ENCODE results near the gene ZBTB46. TPM values are rescaled to one million over a fixed set of nuclear protein-coding genes. Genes with fewer than 3 reads are reported as not detected.

The ZBTB46 gene
- total and polyA plus RNA-seq, 5 donors from 2014 or later: 0.03 to 0.49 (median 0.09) TPM; not detected in 2

- Histone ChIP-seq H3K27ac (ENCODE audit: insufficient read depth, low read length, poor library complexity, severe bottlenecking) (no peak overlapping the region), H3K9me3 (ENCODE audit: control insufficient read depth in 2 of 2, low read length in 2 of 2) (no peaks in the 10 kb centered on the region), H3K27me3 (ENCODE audit: control insufficient read depth, insufficient read depth, low read length) (no peaks in the 10 kb centered on the region), H3K4me3 (ENCODE audit: low read depth, low read length) (no peak overlapping the region), H3K4me1 (ENCODE audit: control insufficient read depth, insufficient read depth, low read length, poor library complexity, severe bottlenecking) (no peaks in the 10 kb centered on the region), H3K36me3 (ENCODE audit: control insufficient read depth, insufficient read depth, low read length) (no peaks in the 10 kb centered on the region)
- H3K9me3 Mint-ChIP-seq: no peaks in the 10 kb centered on the region
- H3K27me3 Mint-ChIP-seq: peaks cover 21% of the 10 kb centered on the region
- H3K4me1 Mint-ChIP-seq: peaks cover 0 to 5% (median 0%) of the 10 kb centered on the region in 4 donors
- no peak for DNase-seq
- ATAC-seq (ENCODE audit: low read depth in 2 of 2): no peak
- H3K4me3 Mint-ChIP-seq: no peak overlapping the region
- H3K36me3 Mint-ChIP-seq: no peaks in the 10 kb centered on the region
- no peak overlapping the region for H3K27ac Mint-ChIP-seq
These were observed 36.5 kb downstream of the ZBTB46 start for GRCh38 chr20:63794614-63795013.

GRCh38 chr20:63792866-63793265 lies 38.2 kb downstream of the ZBTB46 start:
- Mint-ChIP-seq H3K4me3 (no peak overlapping the region), H3K4me1 (peaks cover 0 to 5% (median 0%) of the 10 kb centered on the region in 4 donors), H3K27ac (no peak overlapping the region), H3K27me3 (peaks cover 25% of the 10 kb centered on the region), H3K36me3 (no peaks in the 10 kb centered on the region), H3K9me3 (no peaks in the 10 kb centered on the region)
- DNase-seq: no peak
- no peaks in the 10 kb centered on the region for H3K36me3 ChIP-seq (ENCODE audit: control insufficient read depth, insufficient read depth, low read length)
- no peaks in the 10 kb centered on the region for H3K4me1 ChIP-seq (ENCODE audit: control insufficient read depth, insufficient read depth, low read length, poor library complexity, severe bottlenecking)
- H3K9me3 ChIP-seq (ENCODE audit: control insufficient read depth in 2 of 2, low read length in 2 of 2): no peaks in the 10 kb centered on the region
- H3K27me3 ChIP-seq (ENCODE audit: control insufficient read depth, insufficient read depth, low read length): no peaks in the 10 kb centered on the region
- no peak overlapping the region for H3K4me3 ChIP-seq (ENCODE audit: low read depth, low read length)
- no peak overlapping the region for H3K27ac ChIP-seq (ENCODE audit: insufficient read depth, low read length, poor library complexity, severe bottlenecking)
- ATAC-seq (ENCODE audit: low read depth in 2 of 2): no peak

GRCh38 chr20:63791497-63792156 lies 39.4 kb downstream of the ZBTB46 start:
- ATAC-seq (ENCODE audit: low read depth in 2 of 2) (no peak), DNase-seq (no peak)
- H3K36me3 Mint-ChIP-seq: no peaks in the 10 kb centered on the region
- H3K27ac Mint-ChIP-seq: no peak overlapping the region
- H3K27me3 ChIP-seq (ENCODE audit: control insufficient read depth, insufficient read depth, low read length): no peaks in the 10 kb centered on the region
- peaks cover 0 to 1% (median 0%) of the 10 kb centered on the region in 7 donors for H3K9me3 Mint-ChIP-seq
- no peaks in the 10 kb centered on the region for H3K9me3 ChIP-seq (ENCODE audit: control insufficient read depth in 2 of 2, low read length in 2 of 2)
- H3K4me1 ChIP-seq (ENCODE audit: control insufficient read depth, insufficient read depth, low read length, poor library complexity, severe bottlenecking): no peaks in the 10 kb centered on the region
- no peak overlapping the region for H3K4me3 Mint-ChIP-seq
- H3K27me3 Mint-ChIP-seq: peaks cover 29% of the 10 kb centered on the region
- no peak overlapping the region for H3K27ac ChIP-seq (ENCODE audit: insufficient read depth, low read length, poor library complexity, severe bottlenecking)
- H3K36me3 ChIP-seq (ENCODE audit: control insufficient read depth, insufficient read depth, low read length): no peaks in the 10 kb centered on the region
- H3K4me3 ChIP-seq (ENCODE audit: low read depth, low read length): no peak overlapping the region
- H3K4me1 Mint-ChIP-seq: peaks cover 0 to 2% (median 0%) of the 10 kb centered on the region in 4 donors

GRCh38 chr20:63790572-63791168 lies 40.4 kb downstream of the ZBTB46 start:
- Histone ChIP-seq H3K4me1 (ENCODE audit: control insufficient read depth, insufficient read depth, low read length, poor library complexity, severe bottlenecking) (peaks cover 5% of the 10 kb centered on the region), H3K27me3 (ENCODE audit: control insufficient read depth, insufficient read depth, low read length) (no peaks in the 10 kb centered on the region), H3K36me3 (ENCODE audit: control insufficient read depth, insufficient read depth, low read length) (no peaks in the 10 kb centered on the region), H3K27ac (ENCODE audit: insufficient read depth, low read length, poor library complexity, severe bottlenecking) (no peak overlapping the region), H3K9me3 (ENCODE audit: control insufficient read depth in 2 of 2, low read length in 2 of 2) (no peaks in the 10 kb centered on the region), H3K4me3 (ENCODE audit: low read depth, low read length) (no peak overlapping the region)
- no peak for DNase-seq
- Mint-ChIP-seq H3K36me3 (no peaks in the 10 kb centered on the region), H3K27ac (no peak overlapping the region), H3K4me1 (peaks cover 0 to 5% (median under 1%) of the 10 kb centered on the region in 4 donors), H3K27me3 (peaks cover 30% of the 10 kb centered on the region), H3K9me3 (peaks cover 0 to 1% (median 0%) of the 10 kb centered on the region in 7 donors), H3K4me3 (no peak overlapping the region)
- no peak for ATAC-seq (ENCODE audit: low read depth in 2 of 2)

- Histone ChIP-seq H3K4me1 (ENCODE audit: control insufficient read depth, insufficient read depth, low read length, poor library complexity, severe bottlenecking) (peaks cover 5% of the 10 kb centered on the region), H3K27me3 (ENCODE audit: control insufficient read depth, insufficient read depth, low read length) (no peaks in the 10 kb centered on the region), H3K4me3 (ENCODE audit: low read depth, low read length) (no peak overlapping the region), H3K9me3 (ENCODE audit: control insufficient read depth in 2 of 2, low read length in 2 of 2) (no peaks in the 10 kb centered on the region), H3K27ac (ENCODE audit: insufficient read depth, low read length, poor library complexity, severe bottlenecking) (no peak overlapping the region), H3K36me3 (ENCODE audit: control insufficient read depth, insufficient read depth, low read length) (no peaks in the 10 kb centered on the region)
- DNase-seq (no peak), ATAC-seq (ENCODE audit: low read depth in 2 of 2) (no peak)
- peaks cover 0 to 5% (median under 1%) of the 10 kb centered on the region in 4 donors for H3K4me1 Mint-ChIP-seq
- H3K36me3 Mint-ChIP-seq: no peaks in the 10 kb centered on the region
- peaks cover 29% of the 10 kb centered on the region for H3K27me3 Mint-ChIP-seq
- H3K4me3 Mint-ChIP-seq: no peak overlapping the region
- no peak overlapping the region for H3K27ac Mint-ChIP-seq
- H3K9me3 Mint-ChIP-seq: peaks cover 0 to 1% (median 0%) of the 10 kb centered on the region in 7 donors
These were observed 41.1 kb downstream of the ZBTB46 start for GRCh38 chr20:63789836-63790571.

GRCh38 chr20:63787749-63788148 lies 43.3 kb downstream of the ZBTB46 start:
- Mint-ChIP-seq H3K27ac (no peak overlapping the region), H3K4me1 (peaks cover 0 to 5% (median under 1%) of the 10 kb centered on the region in 4 donors), H3K4me3 (no peak overlapping the region), H3K36me3 (no peaks in the 10 kb centered on the region), H3K9me3 (peaks cover 0 to 1% (median 0%) of the 10 kb centered on the region in 7 donors), H3K27me3 (peaks cover 19% of the 10 kb centered on the region)
- peaks cover 5% of the 10 kb centered on the region for H3K4me1 ChIP-seq (ENCODE audit: control insufficient read depth, insufficient read depth, low read length, poor library complexity, severe bottlenecking)
- H3K4me3 ChIP-seq (ENCODE audit: low read depth, low read length): no peak overlapping the region
- no peaks in the 10 kb centered on the region for H3K36me3 ChIP-seq (ENCODE audit: control insufficient read depth, insufficient read depth, low read length)
- no peaks in the 10 kb centered on the region for H3K9me3 ChIP-seq (ENCODE audit: control insufficient read depth in 2 of 2, low read length in 2 of 2)
- DNase-seq (no peak), ATAC-seq (ENCODE audit: low read depth in 2 of 2) (no peak)
- no peak overlapping the region for H3K27ac ChIP-seq (ENCODE audit: insufficient read depth, low read length, poor library complexity, severe bottlenecking)
- no peaks in the 10 kb centered on the region for H3K27me3 ChIP-seq (ENCODE audit: control insufficient read depth, insufficient read depth, low read length)

GRCh38 chr20:63787302-63787701 lies 43.8 kb downstream of the ZBTB46 start:
- Mint-ChIP-seq H3K27ac (no peak overlapping the region), H3K4me1 (peaks cover 0 to 5% (median 1%) of the 10 kb centered on the region in 4 donors), H3K9me3 (peaks cover 0 to 1% (median 0%) of the 10 kb centered on the region in 7 donors), H3K36me3 (no peaks in the 10 kb centered on the region), H3K27me3 (peaks cover 19% of the 10 kb centered on the region), H3K4me3 (no peak overlapping the region)
- Histone ChIP-seq H3K4me3 (ENCODE audit: low read depth, low read length) (no peak overlapping the region), H3K4me1 (ENCODE audit: control insufficient read depth, insufficient read depth, low read length, poor library complexity, severe bottlenecking) (peaks cover 5% of the 10 kb centered on the region), H3K27ac (ENCODE audit: insufficient read depth, low read length, poor library complexity, severe bottlenecking) (no peak overlapping the region), H3K27me3 (ENCODE audit: control insufficient read depth, insufficient read depth, low read length) (no peaks in the 10 kb centered on the region), H3K36me3 (ENCODE audit: control insufficient read depth, insufficient read depth, low read length) (no peaks in the 10 kb centered on the region), H3K9me3 (ENCODE audit: control insufficient read depth in 2 of 2, low read length in 2 of 2) (no peaks in the 10 kb centered on the region)
- no peak for DNase-seq
- ATAC-seq (ENCODE audit: low read depth in 2 of 2): no peak
